NK-92 treated with Interleukin-12 subunit alpha and Interleukin-12 subunit beta, amount 100 ng/mL, for 24 hours (cell line): ENCODE results near the gene RPS6KB2.
A peak's percentile ranks its signal among the peaks of the same experiment; 100 is the strongest.
"Not testable (repeated sequence)": the region's sequence is repeated elsewhere in the genome, so short reads cannot be mapped to it uniquely, and the experiment has no call there.

Experiments
- DNase-seq: peaks from one replicate; lab custom pipeline; 2025; lab: John Stamatoyannopoulos, UW

Gene RPS6KB2

GRCh38 chr11:67466962-67467771, 38.9 kb downstream of the RPS6KB2 start:
- DNase-seq = no peak

- DNase-seq = no peak
Observed at GRCh38 chr11:67468056-67468455, 39.8 kb downstream of the RPS6KB2 start.

GRCh38 chr11:67468456-67468758, 40.1 kb downstream of the RPS6KB2 start:
- no peak for DNase-seq

- peak; percentile 89 for DNase-seq
Observed at GRCh38 chr11:67468759-67469507, 40.6 kb downstream of the RPS6KB2 start, which contains the start of gene TMEM134. TSS of gene TMEM134 (minus strand) at chr11:67469251. CDS start at chr11:67469192, 59 bp downstream.

- DNase-seq = no peak
Observed at GRCh38 chr11:67469508-67469811, 41.2 kb downstream of the RPS6KB2 start.

GRCh38 chr11:67470337-67471002, 42.2 kb downstream of the RPS6KB2 start:
- DNase-seq = no peak

GRCh38 chr11:67472882-67473281, 44.6 kb downstream of the RPS6KB2 start:
- DNase-seq = no peak

GRCh38 chr11:67476692-67477091, 48.4 kb downstream of the RPS6KB2 start:
- DNase-seq = not testable (repeated sequence)

GRCh38 chr11:67477344-67478050, 49.2 kb downstream of the RPS6KB2 start:
- not testable (repeated sequence) for DNase-seq

- DNase-seq = no peak
Observed at GRCh38 chr11:67482275-67482826, 54.1 kb downstream of the RPS6KB2 start.

GRCh38 chr11:67482827-67483798, 54.8 kb downstream of the RPS6KB2 start, which contains the start of gene AIP:
TSS of gene AIP (plus strand) at chr11:67483026. CDS start at chr11:67483159, 133 bp downstream.
- peak; percentile 94 for DNase-seq

GRCh38 chr11:67483831-67484665, 55.8 kb downstream of the RPS6KB2 start:
- DNase-seq = no peak

GRCh38 chr11:67484847-67485311, 56.6 kb downstream of the RPS6KB2 start:
- DNase-seq = no peak
